Activated CD4-positive, alpha-beta T cell treated with anti-CD3 and anti-CD28 coated beads for 36 hours (primary cell): ENCODE results near the gene CPNE6. TPM values are rescaled to one million over a fixed set of nuclear protein-coding genes. Genes with fewer than 3 reads are reported as not detected.

ENCODE experiments used
- total RNA-seq, 2 experiments: library from RNA; stranded (reverse); gene quantifications; one replicate each; pipeline ENCODE4 v1.2.3, GENCODE V29; 2021

Gene CPNE6
- total RNA-seq, 2 experiments from 2014 or later, result not detected

Other genes starting within 250 kb of the CPNE6 start
- 10 to 100 TPM; 32.2 to 36.2 TPM for gene DHRS4, start 117.8 kb upstream of the CPNE6 start, total RNA-seq
- 10 to 100 TPM; 27.5 to 27.6 TPM for gene DHRS4L2, start 82.6 kb upstream of the CPNE6 start, total RNA-seq
- under 1 TPM; 0.74 to 0.91 TPM for gene CARMIL3, start 19.6 kb upstream of the CPNE6 start, total RNA-seq
- gene PCK2, start 22.7 kb downstream of the CPNE6 start, total RNA-seq, result 100 to 1,000 TPM; 101 to 115 TPM
- gene DCAF11, start 43.2 kb downstream of the CPNE6 start, total RNA-seq, result 10 to 100 TPM; 74.0 to 86.2 TPM
- gene NRL, start 43.4 kb downstream of the CPNE6 start, total RNA-seq, result 1 to 10 TPM; 1.5 to 1.6 TPM
- gene FITM1, start 59.1 kb downstream of the CPNE6 start, total RNA-seq, result under 1 TPM in 1 of 2 experiments, not detected in 1; 0.53 TPM
- 100 to 1,000 TPM; 414 to 418 TPM for gene PSME1, start 64.6 kb downstream of the CPNE6 start, total RNA-seq
- 10 to 100 TPM; 36.9 to 46.7 TPM for gene EMC9, start 70.0 kb downstream of the CPNE6 start, total RNA-seq
- gene PSME2, start 75.0 kb downstream of the CPNE6 start, total RNA-seq, result 100 to 1,000 TPM; 445 to 459 TPM
- gene RNF31, start 75.9 kb downstream of the CPNE6 start, total RNA-seq, result 10 to 100 TPM; 73.7 to 98.4 TPM
- gene IRF9, start 89.7 kb downstream of the CPNE6 start, total RNA-seq, result 100 to 1,000 TPM; 172 to 209 TPM
- gene REC8, start 100.5 kb downstream of the CPNE6 start, total RNA-seq, result 10 to 100 TPM; 25.6 to 27.7 TPM
- 10 to 100 TPM; 73.4 to 73.7 TPM for gene IPO4, start 117.3 kb downstream of the CPNE6 start, total RNA-seq
- 10 to 100 TPM; 17.0 to 24.4 TPM for gene TM9SF1, start 123.9 kb downstream of the CPNE6 start, total RNA-seq
- under 1 TPM; 0.14 to 0.30 TPM for gene TSSK4, start 134.1 kb downstream of the CPNE6 start, total RNA-seq
- 10 to 100 TPM; 48.8 to 73.0 TPM for gene CHMP4A, start 141.9 kb downstream of the CPNE6 start, total RNA-seq
- gene MDP1, start 144.5 kb downstream of the CPNE6 start, total RNA-seq, result 10 to 100 TPM in 1 of 2 experiments, 1 to 10 TPM in 1; 4.5 to 11.7 TPM
- 100 to 1,000 TPM; 187 to 217 TPM for gene NEDD8, start 160.8 kb downstream of the CPNE6 start, total RNA-seq
- 10 to 100 TPM; 56.7 to 59.6 TPM for gene GMPR2, start 161.4 kb downstream of the CPNE6 start, total RNA-seq
- 100 to 1,000 TPM in 1 of 2 experiments, 10 to 100 TPM in 1; 87.4 to 108 TPM for gene TINF2, start 171.1 kb downstream of the CPNE6 start, total RNA-seq
- gene TGM1, start 191.6 kb downstream of the CPNE6 start, total RNA-seq, result 1 to 10 TPM; 4.8 to 7.4 TPM
- 10 to 100 TPM; 52.1 to 56.0 TPM for gene RABGGTA, start 200.0 kb downstream of the CPNE6 start, total RNA-seq
- gene DHRS1, start 228.2 kb downstream of the CPNE6 start, total RNA-seq, result 10 to 100 TPM; 11.7 to 14.6 TPM
- 10 to 100 TPM; 24.4 to 32.5 TPM for gene NOP9, start 228.3 kb downstream of the CPNE6 start, total RNA-seq
- 10 to 100 TPM; 11.1 to 14.0 TPM for gene CIDEB, start 236.4 kb downstream of the CPNE6 start, total RNA-seq
- gene LTB4R2, start 238.6 kb downstream of the CPNE6 start, total RNA-seq, result 1 to 10 TPM; 7.5 to 9.5 TPM
- 10 to 100 TPM; 10.1 to 14.2 TPM for gene LTB4R, start 239.9 kb downstream of the CPNE6 start, total RNA-seq